ENCODE measurements around the gene DDX3Y. TPM values are rescaled to one million over a fixed set of nuclear protein-coding genes. Genes with fewer than 3 reads are reported as not detected.

The DDX3Y gene
- polyA plus RNA-seq, 2 donors = 0.05 to 15.6 TPM

DNA sequence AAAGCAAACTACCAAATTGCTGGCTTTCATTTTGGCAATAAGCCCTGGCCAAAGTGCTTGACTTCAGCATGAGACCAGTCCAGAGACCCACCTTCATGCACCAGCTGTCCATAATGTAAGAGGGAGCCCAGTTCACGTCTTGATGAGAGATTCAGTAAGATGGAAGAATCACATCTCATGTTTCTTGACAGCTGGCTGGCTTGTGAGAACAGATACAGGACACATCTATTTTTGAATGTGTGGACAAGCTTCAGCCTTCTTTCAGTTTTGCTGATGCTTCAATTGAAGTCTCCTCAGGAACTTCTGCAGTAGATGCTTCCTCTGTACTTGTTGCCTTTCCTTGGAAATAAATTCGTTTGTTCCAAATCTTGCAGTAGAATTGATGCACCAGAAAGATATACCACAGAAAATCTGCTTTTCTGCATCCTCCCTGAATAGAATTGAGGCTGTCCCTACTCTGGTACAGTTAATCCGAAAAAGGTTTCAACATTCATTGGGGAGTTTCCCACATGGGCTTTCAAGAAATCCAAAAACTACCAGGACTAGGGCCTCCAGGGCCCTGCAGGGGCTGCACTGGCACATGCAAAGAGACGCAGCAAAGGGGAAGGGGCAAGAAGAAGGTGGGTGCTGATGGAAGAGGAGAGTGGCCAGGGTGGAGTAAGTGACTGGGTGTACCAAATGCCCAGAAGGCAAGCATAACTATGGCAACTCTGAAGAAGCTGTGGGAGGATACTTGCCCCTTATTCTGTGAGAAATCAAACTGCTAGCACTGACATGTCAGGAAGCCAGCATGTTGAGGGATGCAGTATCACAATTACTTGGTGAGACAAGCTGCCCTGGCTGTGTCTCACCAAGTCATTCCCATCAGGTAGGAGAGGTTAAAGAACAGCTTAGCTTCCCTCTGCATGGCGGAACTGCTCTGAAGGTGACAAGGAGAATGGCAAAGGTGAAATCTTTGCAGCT is 37.3 kb downstream of the DDX3Y start:
- Histone ChIP-seq H3K9me3 (ENCODE audit: control insufficient read depth in 2 of 2, insufficient read depth in 1 of 2, low read depth in 1 of 2, low read length in 1 of 2) (no peaks in the 10 kb centered on the region), H3K36me3 (ENCODE audit: control insufficient read depth in 2 of 2, insufficient read depth in 2 of 2, low read length in 1 of 2) (no peaks in the 10 kb centered on the region), H3K27me3 (ENCODE audit: control insufficient read depth in 1 of 2, insufficient read depth in 2 of 2, low read length in 2 of 2) (no peaks in the 10 kb centered on the region), H3K27ac (ENCODE audit: low read depth in 2 of 2, low read length in 1 of 2) (no peak overlapping the region), H3K4me1 (ENCODE audit: control insufficient read depth in 2 of 2, insufficient read depth in 2 of 2, low read length in 1 of 2) (no peaks in the 10 kb centered on the region), H3K4me3 (ENCODE audit: low read depth in 1 of 2, low read length in 2 of 2) (no peak overlapping the region)
- WGBS, 2 donors = 69 to 76% methylated on average over 2 to 5 of the region's 5 CpGs

Other genes starting within 250 kb of the DDX3Y start
- 10 to 100 TPM in 1 of 2 donors, under 1 TPM in 1; 0.02 to 31.3 TPM for gene USP9Y, start 203.6 kb upstream of the DDX3Y start, polyA plus RNA-seq

Data from esophagus (tissue), 2 donors.